HG02973 (cell line): ENCODE measurements around the gene PTX3.

Experiments used
- ATAC-seq: cut with Tn5 transposase; IDR thresholded peaks from one replicate; pipeline ENCODE4 v1.9.1; 2021; ENCODE audit warnings: moderate library complexity; ENCODE audit not compliant: unreplicated experiment

The PTX3 gene

DNA sequence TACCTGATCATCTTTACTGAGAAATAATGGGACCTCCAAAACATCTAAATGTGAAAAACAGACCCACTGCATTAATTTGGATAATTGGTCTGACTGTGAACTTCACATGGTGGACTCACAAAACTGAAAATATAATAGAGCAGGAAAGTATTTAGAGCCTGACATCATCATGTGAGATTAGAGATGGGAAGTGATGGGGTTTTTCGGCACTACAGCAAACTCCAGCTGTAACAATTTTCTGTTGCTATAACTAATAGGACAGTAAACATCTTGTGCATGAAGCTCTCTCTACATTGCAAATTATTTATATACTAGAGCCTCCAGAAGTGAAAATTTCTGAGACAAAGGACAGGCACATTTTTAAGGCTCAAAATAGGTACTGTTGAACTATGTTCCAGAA, 34.4 kb downstream of the PTX3 start:
- ATAC-seq, result no peak

DNA sequence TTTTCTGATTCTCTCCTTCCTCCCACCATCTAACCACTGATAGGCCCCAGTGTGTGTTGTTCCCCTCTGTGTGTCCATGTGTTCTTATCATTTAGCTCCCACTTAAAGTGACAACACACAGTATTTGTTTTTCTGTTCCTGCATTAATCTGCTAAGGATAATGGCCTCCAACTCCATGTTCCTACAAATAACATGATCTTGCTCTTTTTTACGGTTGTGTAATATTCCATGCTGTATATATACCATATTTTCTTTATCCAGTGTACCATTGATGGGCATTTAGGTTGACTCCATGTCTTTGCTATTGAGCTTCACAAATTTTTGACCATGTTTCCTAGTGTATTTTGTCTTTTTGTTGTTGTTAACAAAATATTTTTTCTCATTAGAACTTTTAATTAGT, 36.0 kb downstream of the PTX3 start:
- no peak for ATAC-seq

DNA sequence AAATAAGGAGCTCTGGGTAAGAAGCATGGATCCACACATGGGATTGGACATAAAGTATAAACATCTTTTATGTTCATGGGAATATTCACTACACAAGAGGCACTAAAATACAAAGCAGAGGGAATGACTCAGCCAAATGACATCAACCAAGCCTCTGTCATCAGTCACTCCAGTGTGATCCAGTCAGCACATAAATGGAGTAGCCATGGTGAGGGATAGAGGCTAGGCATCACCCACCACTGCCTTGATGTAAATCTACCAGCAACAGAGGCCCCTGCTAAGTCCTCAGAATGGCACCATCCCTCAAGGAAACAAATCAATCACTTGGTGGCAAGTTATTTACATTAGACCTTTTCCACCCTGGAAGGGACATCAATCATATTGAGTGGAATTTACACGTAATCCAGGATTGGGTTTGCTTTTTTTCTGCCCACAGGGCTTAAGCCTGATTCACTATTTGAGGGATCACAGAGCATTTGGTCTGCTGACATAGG, 39.3 kb downstream of the PTX3 start:
- ATAC-seq, result no peak

DNA sequence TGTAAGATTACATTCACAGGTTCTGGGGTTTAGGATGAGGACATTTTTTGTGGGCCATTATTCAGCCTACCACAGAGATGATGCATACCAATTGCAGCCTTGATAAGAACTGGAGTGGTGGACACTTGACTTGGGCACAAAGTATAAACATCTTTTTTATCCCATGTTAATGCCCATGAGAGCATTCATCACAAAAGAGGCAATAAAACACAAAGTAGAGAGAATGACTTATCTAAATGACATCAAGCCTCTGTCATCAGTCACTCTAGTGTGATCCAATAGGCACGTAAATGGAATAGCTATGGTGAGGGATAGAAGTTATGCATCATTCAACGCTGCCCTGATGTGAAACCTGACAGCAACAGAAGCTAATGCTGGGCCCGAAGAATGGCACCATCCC, 40.8 kb downstream of the PTX3 start:
- ATAC-seq, result no peak

DNA sequence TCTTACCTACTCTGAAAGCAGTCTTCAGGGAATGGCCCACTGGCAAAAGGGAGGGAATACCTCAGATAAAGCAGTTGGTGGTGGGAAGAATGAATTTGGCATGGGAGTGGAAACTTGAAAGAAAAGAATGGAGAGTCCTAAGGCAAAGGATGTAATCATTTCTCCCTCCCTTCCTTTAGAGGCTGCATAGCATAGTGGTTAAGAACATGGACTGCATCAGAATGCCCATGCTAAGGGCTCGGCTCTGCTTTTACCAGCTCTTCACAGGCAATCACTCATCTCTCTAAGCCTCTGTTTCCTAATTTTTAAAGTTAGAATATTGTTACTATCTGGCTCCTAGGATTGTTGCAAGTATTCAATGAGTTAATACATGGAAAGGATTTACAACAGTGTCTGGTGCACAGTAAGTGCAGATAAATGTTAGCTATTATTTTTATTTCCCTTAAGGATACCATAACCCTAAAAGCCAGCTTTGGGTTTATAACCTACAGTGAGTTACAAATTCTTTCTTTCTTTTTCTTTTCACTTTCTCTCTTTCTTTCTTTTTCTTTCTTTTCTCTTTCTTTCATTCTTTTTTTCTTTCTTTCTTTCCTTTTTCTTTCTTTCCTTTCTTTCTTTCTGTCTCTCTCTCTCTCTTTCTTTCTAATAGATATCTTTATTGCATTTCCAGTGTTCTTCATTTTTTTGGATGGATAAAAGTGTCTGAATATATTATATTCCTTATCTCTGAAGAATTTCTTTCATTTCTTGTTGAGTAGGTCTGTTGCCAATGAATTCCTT, 43.0 kb downstream of the PTX3 start:
- ATAC-seq, result no peak

DNA sequence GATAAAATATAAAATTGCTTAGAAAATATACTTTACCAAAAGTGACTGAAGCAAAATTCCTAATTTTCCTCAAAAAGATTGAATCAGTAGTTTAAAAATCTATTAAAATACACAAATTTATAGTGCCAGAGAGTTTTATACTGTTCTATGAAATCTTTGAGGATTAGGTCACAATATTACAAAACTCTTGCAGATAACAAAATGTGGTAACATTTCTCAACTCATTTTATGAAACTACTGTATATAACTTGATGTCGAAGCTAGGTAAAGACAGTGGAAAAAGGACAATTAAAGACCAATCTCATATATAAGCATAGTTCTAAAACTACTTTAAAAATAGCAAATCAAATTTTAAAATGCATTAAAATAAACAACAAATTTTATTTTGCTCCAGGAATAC, 50.7 kb downstream of the PTX3 start:
- ATAC-seq, result no peak

DNA sequence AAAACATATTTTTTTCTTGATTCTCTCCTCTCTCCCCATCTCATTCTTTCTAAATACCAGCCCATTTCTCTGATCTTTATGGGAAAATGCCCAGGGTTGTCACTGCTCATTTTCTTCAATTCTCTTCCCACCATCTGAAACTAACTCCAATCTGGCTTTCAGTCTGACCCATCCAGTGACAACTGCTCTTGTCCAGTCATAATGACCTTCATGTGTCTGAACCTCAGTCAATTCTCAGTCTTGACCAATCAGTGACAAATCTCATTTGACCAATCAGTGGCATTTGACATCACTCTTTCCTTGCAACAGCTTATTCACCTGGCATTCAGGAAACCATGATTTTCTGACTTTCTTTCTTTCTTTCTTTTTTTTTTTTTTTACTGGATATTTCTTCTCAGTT, 51.5 kb downstream of the PTX3 start:
- ATAC-seq, result no peak

DNA sequence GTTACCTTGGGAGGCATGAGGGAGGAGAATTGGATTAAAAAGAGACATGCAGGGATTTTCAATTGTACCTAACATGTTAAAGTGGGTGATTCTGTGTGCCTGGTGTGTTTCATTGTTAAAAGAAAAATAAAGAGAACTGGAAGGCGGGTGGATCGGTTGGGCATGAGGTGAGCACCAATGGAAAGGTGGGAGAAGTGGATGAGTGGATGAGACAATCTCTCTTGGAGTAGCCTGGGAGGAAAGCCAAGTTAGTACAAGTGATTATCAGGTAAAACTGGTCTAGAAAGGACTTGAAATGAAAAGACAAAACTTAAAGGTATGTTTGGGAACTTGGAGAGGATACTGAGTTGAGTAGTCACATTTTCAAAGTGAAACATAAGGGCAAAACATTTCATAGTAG, 54.5 kb downstream of the PTX3 start:
- ATAC-seq, result no peak
